GM12801 (cell line): ENCODE data around the gene ST6GAL1.

Experiments
- CTCF ChIP-seq: IDR thresholded peaks from one replicate; pipeline ENCODE4 v1.5.1; 2011; ENCODE audit warnings: control low read depth; ENCODE audit not compliant: insufficient read length; ENCODE audit errors: extremely low read depth

The ST6GAL1 gene

GRCh38 chr3:186933816-186934215 is 3.5 kb downstream of the ST6GAL1 start:
- TF ChIP-seq CTCF, result no peak

GRCh38 chr3:186935133-186935532 is 4.8 kb downstream of the ST6GAL1 start:
- TF ChIP-seq CTCF, result no peak

- no peak for TF ChIP-seq CTCF
Measured at GRCh38 chr3:186937017-186937875, 6.9 kb downstream of the ST6GAL1 start.

GRCh38 chr3:186938716-186939115 is 8.4 kb downstream of the ST6GAL1 start:
- TF ChIP-seq CTCF, result no peak

GRCh38 chr3:186939536-186939935 is 9.2 kb downstream of the ST6GAL1 start:
- no peak for TF ChIP-seq CTCF

GRCh38 chr3:186940967-186941366 is 10.6 kb downstream of the ST6GAL1 start:
- no peak for TF ChIP-seq CTCF

- TF ChIP-seq CTCF, result no peak
Measured at GRCh38 chr3:186942168-186942567, 11.8 kb downstream of the ST6GAL1 start.
